ENCODE data around the gene SPATA2L.

GRCh38 chr16:89697161-89697615 lies 4.3 kb downstream of the SPATA2L start:
- TF ChIP-seq CTCF (IDR thresholded peaks at IDR 0.05; ENCODE audit: low read depth, low read length, poor library complexity, severe bottlenecking): no peak
- TF ChIP-seq EZH2phosphoT487 (IDR thresholded peaks at IDR 0.05; ENCODE audit: borderline replicate concordance, low read length): no peak

All from DOHH2 (cell line).